HG03469 (cell line): ENCODE measurements around the gene SGPL1.
"Not testable (repeated sequence)": the region's sequence is repeated elsewhere in the genome, so short reads cannot be mapped to it uniquely, and the experiment has no call there.

Experiments used
- ATAC-seq: cut with Tn5 transposase; IDR thresholded peaks from one replicate; pipeline ENCODE4 v1.9.1; 2021; ENCODE audit warnings: mild to moderate bottlenecking, moderate library complexity, moderate number of reproducible peaks; ENCODE audit not compliant: unreplicated experiment

SGPL1 gene

DNA sequence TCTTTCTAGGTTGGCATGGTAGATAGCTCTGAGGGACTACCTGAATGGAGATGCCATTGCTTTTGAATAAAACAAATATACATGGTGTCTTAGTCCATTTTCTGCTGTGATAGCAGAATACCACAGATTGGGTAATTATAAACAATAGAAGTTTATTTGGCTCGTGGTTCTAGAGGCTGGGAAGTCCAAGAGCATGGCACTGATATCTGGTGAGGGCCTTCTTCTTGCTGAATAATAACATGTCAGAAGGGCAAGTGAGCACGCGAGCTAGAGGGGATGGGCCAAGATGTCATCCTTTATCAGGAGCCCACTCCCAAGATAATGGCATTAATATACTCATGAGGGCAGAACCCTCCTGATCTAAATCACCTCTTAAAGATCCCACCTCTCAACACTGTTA is 21.9 kb downstream of the SGPL1 start:
- ATAC-seq, result no peak

DNA sequence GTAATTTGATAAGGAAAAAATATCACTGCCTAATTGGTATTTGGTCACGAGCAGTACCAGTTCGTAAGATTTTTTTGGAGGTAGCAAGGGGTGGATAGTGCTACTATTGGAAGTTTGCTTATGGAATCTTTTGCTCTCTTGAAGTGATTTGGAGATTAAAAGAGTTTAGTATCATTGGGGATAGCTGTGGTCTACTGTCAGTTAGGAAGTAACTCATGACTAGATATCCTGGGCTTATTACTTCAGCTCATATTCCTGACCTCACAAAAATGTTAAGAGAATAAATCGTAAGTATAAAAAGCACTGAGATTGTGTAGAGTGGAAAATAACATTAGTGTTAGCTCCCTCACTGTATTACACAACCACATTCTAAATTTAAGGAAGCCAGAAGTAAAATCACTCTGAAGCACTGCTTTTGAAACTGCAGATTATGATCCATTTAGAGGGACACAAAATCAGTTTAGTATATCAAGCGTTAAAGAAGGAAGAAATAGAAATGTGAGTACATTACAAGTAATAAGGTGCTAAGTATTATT is 22.6 kb downstream of the SGPL1 start:
- ATAC-seq, result no peak

DNA sequence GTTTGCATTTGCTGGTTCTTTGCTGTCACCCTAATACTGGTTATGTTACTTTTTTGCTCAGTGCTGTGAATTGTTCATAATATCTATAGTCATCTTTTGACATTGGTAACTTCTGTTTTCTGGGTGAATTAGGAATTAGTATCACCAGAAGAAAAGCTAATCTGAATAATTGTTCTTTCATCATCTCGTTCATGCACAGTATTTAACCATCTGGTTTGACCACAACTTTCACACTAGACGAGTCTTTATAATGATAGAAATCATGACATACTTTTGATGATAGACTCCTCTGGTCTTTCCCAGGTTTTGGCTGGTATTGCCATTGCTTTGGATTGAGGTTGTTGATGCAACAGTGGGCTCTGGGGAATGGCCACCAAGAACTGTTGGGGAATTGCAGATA is 25.1 kb downstream of the SGPL1 start:
- no peak for ATAC-seq

DNA sequence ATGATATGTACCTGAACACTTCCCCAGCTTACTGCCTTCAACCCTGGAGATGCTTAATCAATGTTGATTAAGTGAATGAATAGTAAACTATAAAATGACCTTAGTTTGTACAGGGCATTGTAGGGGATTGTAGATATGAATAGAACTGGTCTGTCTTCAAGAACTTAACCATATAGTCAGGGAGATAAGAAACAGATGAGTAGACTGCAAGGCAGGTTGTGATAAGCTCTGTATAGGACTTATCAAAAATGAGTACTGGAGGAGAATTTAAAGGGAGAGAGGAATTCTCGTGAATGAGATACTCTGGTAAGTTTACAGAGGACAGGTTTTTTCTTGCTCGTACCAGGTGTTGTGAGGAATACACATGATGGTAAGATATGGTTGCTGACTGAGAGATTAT is 27.6 kb downstream of the SGPL1 start:
- ATAC-seq, result no peak

DNA sequence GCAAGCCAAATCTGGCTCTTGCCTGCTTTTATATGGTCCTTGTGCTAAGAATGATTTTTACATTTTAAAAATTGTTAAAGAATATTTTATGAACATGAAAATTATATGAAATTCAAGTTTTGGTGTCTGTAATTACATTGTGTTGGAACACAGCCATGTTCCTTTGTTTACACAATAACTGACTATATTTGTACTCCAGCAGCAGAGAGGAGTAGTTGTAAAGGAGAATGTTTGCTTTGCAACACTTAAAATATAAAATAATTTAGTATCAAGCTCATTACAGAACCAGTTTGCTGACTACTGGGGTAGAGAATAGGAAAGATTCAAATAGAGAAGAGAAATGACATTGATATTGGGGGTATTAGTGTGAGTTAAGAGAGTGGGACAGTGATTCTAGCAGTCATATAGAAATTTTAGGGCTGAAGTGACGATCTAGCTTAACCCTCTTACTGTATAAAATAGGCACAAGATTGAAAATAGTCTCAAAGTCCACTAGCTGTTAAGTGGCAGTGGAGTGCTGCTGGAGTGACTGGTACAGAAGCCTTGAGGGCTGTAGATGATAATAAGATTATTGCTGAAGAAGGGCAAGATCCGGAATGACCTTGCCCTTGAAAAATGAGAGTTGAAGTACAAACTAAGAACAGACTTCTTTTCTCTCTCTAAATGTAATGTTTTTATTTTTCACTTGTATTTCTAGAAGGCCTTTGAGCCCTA is 28.2 kb downstream of the SGPL1 start:
- ATAC-seq, result no peak

DNA sequence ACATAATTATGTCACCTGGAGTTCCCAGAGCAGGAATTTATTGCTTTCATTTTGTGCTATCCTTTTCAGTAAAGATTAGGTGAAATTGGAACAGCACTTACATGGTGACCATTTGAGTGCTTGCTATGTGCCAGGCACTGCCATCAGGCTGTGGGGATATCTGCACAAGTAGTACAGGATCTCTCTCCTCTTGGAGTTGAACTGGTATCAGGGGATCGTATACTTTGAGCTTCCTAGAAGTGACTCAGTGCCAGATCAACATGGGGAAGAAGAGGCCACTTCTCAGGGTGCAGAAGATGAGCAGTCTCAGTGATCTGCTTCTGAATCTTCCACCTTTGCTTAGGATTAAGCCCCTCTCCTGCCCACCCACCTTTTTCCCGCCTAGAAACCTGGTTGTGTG is 29.5 kb downstream of the SGPL1 start:
- ATAC-seq, result no peak

DNA sequence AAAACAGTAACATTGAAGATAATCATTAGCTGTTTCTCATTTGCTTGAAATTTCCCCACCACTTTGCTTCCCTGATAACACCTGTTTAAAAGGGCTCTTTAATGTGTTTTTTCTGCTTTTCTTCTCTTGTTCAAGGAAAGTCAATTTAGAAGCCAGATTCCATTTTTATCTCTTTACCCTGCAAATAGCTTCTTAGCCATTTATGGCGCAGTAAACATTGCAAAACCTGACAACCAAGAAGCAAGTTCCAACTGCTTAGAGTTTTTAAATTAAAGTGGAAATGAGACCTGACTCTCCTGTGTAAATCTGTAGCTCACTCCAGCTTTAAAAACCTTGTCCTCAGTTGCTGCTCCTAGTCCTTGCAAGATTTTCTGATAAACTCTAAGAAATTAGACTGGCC is 30.1 kb downstream of the SGPL1 start:
- no peak for ATAC-seq

DNA sequence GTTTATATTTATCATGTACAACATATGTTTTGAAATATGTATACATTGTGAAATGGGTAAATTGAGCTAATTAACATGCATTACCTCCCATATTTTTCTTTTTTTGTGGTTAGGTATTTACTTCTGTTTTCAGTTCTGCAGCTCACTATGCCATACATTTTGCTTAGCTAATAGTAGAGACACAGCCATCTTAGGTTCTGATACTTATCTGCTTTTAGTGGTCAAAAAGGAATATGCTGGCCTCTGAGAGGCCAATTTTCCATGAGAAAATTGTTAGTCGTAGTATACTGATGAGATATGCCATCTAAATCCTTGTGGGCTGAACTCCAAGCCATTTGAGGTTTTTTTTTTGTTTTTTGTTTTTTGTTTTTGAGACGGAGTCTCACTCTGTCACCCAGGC is 31.0 kb downstream of the SGPL1 start:
- no peak for ATAC-seq

DNA sequence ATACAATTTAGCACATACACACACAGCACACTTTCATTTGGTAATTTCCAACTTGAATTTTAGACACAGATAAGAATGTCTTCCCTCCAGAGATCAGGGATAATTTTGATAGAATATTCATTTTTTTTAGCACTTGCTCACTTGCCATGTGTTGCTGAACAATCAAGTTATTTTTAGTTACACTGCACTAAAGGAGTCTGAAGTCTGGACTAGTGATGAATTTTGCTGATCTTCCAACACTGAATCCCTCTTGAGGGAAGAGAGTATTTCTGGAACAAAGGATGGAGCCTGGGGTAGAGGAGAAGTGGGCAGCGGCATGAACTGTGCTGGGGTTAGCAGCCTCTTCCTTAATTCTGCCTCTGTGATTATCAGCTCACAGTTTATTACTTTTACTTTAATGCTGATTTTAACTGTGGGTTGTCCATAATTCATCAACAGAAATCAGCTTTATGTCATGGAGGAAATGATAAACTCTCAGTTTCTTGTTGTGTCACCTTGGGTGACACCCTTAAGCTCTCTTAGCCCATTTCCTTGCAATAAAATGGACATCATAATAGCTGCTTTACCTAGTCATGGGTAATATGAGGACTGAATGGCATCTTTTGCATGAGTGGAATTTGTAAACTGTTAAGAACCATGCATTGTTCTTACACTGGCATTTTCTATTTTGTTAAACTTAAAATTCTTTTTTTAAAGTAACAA is 32.1 kb downstream of the SGPL1 start:
- no peak for ATAC-seq

DNA sequence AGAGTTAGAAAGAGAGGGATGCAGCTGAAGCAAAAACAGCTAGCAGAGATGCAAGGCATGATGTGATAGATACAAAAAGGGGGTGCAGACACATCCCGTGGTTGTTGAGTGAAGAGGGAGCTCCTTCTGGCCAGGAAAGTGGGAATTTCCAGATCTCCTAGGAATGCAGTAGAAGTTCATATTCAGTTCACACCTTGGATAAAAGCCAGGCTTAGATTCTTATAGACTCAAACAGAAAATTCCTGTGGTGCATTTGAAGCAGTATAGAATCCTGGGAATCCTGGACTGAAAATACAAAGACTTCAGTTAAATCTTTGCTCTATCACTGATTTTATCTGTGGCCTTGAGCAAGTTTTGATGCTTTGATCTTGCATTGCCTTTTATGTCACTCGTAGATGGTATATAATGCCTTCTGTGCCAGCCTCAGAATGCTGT is 33.9 kb downstream of the SGPL1 start:
- no peak for ATAC-seq

DNA sequence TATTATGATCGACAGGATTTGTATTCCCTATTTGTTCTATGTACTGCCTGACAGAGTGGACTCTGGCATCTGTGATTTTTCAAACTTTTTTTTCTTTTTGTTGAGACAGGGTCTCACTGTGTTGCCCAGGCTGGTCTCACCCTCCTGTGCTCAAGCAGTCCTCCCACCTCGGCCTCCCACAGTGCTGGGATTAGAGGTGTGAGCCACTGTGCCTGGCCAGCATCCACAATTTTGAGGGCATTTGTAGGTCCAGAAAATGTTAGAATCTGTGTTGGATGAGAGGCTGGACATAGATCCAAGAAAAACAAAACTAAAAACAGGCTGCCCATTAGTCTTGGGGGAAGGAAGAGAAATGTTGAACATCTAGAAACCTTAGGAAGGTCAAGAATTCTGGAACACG is 34.3 kb downstream of the SGPL1 start:
- ATAC-seq, result no peak

DNA sequence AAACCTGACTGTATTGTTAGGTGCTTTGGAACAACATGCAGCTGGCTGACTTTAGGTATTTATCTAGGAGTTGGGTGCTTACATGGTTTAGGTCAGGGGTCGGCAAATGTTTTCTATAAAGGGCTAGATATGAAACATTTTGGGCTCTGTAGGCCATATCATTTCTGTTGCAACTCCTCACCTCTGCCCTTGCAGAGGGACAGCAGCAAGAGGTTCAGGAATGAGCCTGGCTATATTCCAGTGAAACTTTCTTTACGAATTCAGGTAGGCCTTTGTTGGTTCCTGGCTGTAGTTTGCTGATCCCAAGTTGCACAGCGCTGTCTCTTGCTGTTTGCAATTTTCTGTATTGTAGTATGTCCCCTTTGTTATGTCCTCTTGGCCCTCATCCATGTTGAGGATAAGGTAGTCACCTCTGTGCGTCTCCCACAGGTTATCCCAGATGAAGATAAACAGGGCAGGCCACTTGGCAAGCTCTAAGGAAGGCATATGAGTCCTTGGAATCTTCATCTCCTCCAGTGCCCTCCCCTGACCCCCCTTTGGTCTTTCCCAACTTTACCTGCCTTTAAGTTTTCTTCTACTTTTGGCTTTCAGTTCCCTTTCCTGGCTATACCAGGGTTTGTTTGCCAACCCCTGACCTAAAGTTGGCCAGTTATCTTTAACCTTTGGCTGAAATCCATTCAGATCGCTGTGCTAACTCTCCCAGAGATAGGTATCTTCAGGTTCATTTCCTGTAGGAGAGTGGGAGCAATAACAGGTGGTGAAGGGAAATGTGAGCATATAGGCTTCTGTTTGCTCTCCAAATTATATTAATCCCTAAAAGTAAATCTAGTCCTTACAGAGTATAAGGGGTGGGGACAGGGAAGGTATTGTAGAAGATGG is 36.1 kb downstream of the SGPL1 start:
- no peak for ATAC-seq

DNA sequence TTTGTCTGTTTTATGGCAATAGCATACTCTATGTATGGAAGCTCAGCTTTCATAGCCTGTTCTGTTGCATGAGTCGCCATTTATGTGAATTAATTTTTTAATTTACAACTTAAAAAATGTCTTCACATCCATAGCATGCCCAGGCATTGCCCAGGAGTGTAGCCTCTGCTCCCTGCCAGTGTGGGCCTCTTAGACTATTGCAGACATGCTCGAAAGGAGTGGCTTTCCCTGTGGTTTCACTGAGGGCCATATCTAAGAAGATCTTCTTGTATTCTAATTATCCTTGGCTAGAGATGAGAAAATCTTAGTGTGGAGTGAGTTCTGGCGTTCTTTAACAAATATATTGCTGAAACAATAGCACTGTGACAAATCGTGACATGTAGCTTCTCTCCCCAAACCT is 37.3 kb downstream of the SGPL1 start:
- no peak for ATAC-seq

DNA sequence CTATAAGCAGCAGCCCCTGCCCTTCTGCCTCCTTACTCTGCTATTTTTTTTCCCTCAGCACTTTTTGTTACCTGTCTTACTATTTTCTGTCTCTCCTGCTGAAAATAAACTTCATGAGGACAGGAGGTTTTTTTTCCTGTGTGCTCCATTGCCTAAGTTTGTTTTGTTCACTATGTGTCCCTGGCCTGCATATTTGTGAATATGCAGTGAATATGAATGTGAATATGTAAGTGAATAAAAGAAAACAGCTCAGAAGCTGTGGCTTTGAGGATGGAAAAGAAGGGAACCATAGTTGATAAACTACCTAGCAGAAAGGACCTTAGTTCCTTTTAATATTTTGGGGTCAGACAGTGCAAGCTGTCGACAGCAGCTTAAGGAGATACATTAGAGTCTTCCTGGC is 37.7 kb downstream of the SGPL1 start:
- ATAC-seq, result no peak

DNA sequence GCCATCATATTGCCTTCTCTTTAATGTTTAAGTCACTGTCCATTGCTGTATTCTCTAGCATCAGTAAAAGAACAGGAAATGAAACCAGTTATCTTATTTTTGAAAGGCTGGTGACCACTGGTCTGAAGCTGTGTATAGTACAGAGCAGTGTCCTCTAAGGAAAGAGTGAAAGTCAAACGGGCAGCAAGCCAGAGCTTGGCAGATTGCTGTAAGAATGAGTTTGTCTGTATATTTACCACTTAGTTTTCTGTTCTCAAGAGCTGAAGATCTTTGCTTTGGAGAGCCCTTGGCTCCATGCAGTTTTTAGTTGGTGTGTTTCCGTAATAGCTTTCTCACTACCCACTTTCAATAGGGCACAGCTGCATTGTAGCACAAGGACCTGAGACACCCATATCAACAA is 40.7 kb downstream of the SGPL1 start:
- no peak for ATAC-seq

DNA sequence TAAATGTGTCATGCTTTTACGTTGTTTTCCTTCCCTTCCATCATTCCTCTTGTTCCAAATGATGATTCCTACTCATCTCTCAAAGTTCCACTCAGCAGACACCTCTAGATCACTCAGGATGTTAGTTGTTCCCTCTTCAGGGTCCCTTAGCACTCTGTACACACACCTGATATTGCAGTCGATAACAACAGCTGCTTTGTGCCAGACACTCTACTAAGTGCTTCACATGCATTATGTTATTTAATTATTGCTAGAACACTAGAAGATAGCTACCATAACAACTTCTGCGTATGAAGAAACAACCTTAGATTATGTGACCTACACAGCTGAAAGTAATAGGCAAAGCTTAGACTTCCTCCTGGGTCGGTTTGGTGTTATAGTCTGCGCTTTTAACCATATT is 43.0 kb downstream of the SGPL1 start:
- no peak for ATAC-seq

DNA sequence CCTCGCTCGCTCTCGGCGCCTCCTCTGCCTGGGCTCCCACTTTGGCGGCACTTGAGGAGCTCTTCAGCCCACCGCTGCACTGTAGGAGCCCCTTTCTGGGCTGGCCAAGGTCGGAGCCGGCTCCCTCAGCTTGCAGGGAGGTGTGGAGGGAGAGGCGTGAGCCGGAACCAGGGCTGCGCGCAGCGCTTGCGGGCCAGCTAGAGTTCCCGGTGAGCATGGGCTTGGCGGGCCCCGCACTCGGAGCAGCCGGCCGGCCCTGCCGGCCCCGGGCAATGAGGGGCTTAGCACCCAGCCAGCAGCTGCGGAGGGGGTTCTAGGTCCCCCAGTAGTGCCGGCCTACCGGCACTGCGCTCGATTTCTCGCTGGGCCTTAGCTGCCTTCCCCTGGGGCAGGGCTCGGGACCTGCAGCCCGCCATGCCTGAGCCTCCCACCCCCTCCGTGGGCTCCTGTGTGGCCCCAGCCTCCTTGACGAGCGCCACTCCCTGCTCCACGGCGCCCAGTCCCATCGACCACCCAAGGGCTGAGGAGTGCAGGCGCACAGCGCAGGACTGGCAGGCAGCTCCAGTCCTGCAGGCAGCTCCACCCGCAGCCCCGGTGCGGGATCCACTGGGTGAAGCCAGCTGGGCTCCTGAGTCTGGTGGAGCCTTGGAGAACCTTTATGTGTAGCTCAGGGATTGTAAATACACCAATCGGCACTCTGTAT is 45.9 kb downstream of the SGPL1 start:
- not testable (repeated sequence) for ATAC-seq

DNA sequence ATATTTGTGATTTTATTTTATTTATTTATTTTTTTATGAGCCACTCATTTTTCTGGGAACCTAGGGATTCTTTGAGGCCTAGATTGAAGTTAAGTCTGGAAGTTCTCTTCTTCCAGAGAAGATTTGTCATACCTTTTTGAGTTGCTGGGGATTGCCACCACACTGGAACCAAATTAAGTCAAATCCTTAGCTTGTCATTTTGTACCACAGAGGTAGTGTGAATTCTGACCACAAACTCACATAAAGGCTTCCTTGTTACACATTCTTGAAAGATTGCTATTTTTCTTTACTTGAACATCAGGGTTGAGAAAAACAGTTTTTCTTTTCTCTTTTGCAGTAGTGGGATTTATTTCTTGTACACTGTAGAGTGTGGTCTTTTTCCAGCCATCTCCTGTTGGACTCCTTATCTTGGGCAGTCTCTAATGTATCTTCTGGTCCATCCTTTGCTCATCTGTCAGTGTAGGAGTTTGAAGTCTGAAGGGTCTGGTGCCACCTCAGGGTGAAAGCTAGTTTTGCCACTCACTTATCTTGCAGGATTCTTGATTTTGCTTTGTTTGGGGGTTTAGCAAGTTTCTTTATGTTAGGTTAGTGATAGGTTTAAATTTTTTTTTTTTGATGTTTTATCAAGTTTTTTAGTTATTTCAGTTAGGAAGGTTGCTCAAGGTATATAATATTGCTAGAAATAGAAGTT is 47.9 kb downstream of the SGPL1 start:
- ATAC-seq, result no peak

DNA sequence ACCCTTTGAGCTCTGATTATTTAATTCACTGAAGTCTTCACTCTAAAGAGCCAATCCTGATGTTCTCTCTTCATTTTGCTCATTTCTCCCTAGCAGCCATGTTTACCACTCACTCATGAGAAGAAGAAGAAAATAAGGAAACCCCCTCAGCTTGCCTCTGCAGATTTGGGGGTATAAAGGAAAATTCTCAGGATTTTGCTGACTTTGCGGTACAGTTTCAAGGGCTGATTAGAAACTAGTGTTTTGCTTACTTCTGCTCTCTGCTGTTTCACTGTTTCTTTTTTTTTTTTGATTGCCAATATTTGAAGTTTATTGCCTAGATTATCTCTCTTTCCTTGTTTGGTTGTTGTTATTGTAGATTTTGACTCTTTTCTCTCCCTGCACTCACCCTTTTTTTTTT is 49.2 kb downstream of the SGPL1 start:
- ATAC-seq, result no peak

DNA sequence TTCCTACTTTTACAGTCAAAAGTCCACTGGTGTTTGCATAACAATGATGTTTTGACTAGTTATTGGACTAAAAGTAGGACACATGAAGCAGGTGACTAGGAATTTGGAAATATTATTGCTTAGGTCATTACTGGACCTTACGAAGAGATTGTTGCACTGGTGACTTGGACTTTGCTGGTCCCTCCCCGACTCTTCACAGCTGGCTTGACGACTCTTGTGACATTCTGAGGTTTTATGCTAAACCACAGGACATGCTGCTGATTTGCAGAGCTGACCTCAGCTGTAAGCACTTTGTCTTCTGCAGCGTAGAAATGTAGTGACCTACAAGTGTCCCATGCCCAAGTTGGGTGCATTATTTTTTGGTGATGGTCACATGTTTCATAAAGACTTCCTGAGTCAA is 50.7 kb downstream of the SGPL1 start:
- ATAC-seq, result no peak
